Stimulated activated CD4-positive, alpha-beta T cell treated with anti-CD3 and anti-CD28 coated beads, Interleukin-15, amount 100 ng/mL, for 48 hours (primary cell): ENCODE measurements around the gene SLC25A10.
A peak's percentile ranks its signal among the peaks of the same experiment; 100 is the strongest.
"Not testable (repeated sequence)": the region's sequence is repeated elsewhere in the genome, so short reads cannot be mapped to it uniquely, and the experiment has no call there.

Experiments used
- DNase-seq, 2 donors: peaks; one replicate each; pipeline ENCODE4 v3.0.0-alpha.2; 2020; ENCODE audit warnings: low read depth in 2 of 2

SLC25A10 gene

GRCh38 chr17:81711814-81712467 lies at the start of gene SLC25A10:
SLC25A10 (plus strand) TSS chr17:81712284; CDS start chr17:81712427, 143 bp downstream.
- peak; percentile 75 to 79 for DNase-seq

- DNase-seq = no peak
Measured at GRCh38 chr17:81664051-81664470, 48.0 kb upstream of the SLC25A10 start.

GRCh38 chr17:81665205-81666091 lies 46.6 kb upstream of the SLC25A10 start:
- DNase-seq = peak; percentile 55 to 56

GRCh38 chr17:81666092-81666341 lies 46.1 kb upstream of the SLC25A10 start:
- no peak for DNase-seq

- peak; percentile 89 to 94 for DNase-seq
Measured at GRCh38 chr17:81666342-81667191, 45.5 kb upstream of the SLC25A10 start, which contains the start of the genes CCDC137 and OXLD1. CCDC137 (plus strand) TSS chr17:81666737; CDS start chr17:81666767, 30 bp downstream. OXLD1 (minus strand) TSS chr17:81666605; CDS start chr17:81666577, 28 bp downstream.

GRCh38 chr17:81667754-81668153 lies 44.3 kb upstream of the SLC25A10 start:
- no peak for DNase-seq

GRCh38 chr17:81672504-81672903 lies 39.6 kb upstream of the SLC25A10 start:
- no peak for DNase-seq

GRCh38 chr17:81672954-81673353 lies 39.1 kb upstream of the SLC25A10 start:
- no peak for DNase-seq

- DNase-seq = no peak
Measured at GRCh38 chr17:81673561-81674258, 38.4 kb upstream of the SLC25A10 start.

- not testable (repeated sequence) for DNase-seq
Measured at GRCh38 chr17:81675515-81676221, 36.4 kb upstream of the SLC25A10 start.

- DNase-seq = no peak
Measured at GRCh38 chr17:81676906-81677305, 35.2 kb upstream of the SLC25A10 start.

- DNase-seq = no peak
Measured at GRCh38 chr17:81680150-81680549, 31.9 kb upstream of the SLC25A10 start.

GRCh38 chr17:81681672-81682071 lies 30.4 kb upstream of the SLC25A10 start:
- DNase-seq = no peak

- no peak for DNase-seq
Measured at GRCh38 chr17:81682565-81683207, 29.4 kb upstream of the SLC25A10 start.

- no peak for DNase-seq
Measured at GRCh38 chr17:81683208-81683583, 28.9 kb upstream of the SLC25A10 start.

GRCh38 chr17:81683584-81684441 lies 28.3 kb upstream of the SLC25A10 start, which contains the start of the genes ARL16 and HGS:
ARL16 (minus strand) TSS chr17:81683797; CDS start chr17:81683753, 44 bp downstream.
HGS (plus strand) TSS chr17:81684011; CDS start chr17:81684067, 56 bp downstream.
- peak; percentile 95 to 97 for DNase-seq

GRCh38 chr17:81684442-81684911 lies 27.6 kb upstream of the SLC25A10 start:
- DNase-seq = no peak

- peak; percentile 42 to 58 for DNase-seq
Measured at GRCh38 chr17:81685108-81685507, 27.0 kb upstream of the SLC25A10 start.

GRCh38 chr17:81686614-81687013 lies 25.5 kb upstream of the SLC25A10 start:
- DNase-seq = no peak
